Uterus (tissue), 2 donors: Measurements from ENCODE around the gene PFKFB4.

Experiments used
- CTCF ChIP-seq, 4 experiments: fragments of 200-600 bp in 2 of 4; fragments of 450-650 bp in 2 of 4; sonication (generic) in 2 of 4; IDR thresholded peaks; one replicate each; pipeline ENCODE4 v1.5.1; 2016 to 2019; ENCODE audit warnings: antibody characterized with exemption in 4 of 4, mild to moderate bottlenecking in 2 of 4, moderate library complexity in 1 of 4
- POLR2A ChIP-seq, 2 donors: fragments of 450-650 bp; IDR thresholded peaks; one replicate each; pipeline ENCODE4 v1.6.1; 2016; ENCODE audit warnings: antibody characterized with exemption in 2 of 2, mild to moderate bottlenecking in 1 of 2, moderate library complexity in 1 of 2

DNA sequence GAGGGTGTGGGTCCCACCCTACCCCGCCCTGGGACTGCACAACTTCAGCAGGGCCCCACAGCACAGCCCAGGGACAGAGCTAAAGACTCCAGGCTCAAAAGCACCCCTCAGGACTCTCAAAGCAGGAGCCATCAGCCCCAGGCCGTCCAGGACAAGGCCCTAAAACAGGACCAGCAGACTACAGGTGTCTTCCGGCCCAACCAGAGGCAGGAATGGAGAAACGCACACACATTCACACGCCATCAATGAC lies 84.0 kb downstream of the PFKFB4 start:
- no peak for TF ChIP-seq CTCF (IDR thresholded peaks at IDR 0.05)
- TF ChIP-seq POLR2A (IDR thresholded peaks at IDR 0.05) = no peak
